Measurements from ENCODE around the gene TSPO.

- TF ChIP-seq CTCF (IDR thresholded peaks at IDR 0.05; ENCODE audit: low read length), result no peak
- TF ChIP-seq EZH2 (IDR thresholded peaks at IDR 0.05; ENCODE audit: borderline replicate concordance, low read length), result no peak
Observed at GRCh38 chr22:43208703-43209522, 57.6 kb downstream of the TSPO start.

All from OCI-LY1 (cell line).